HepG2 (cell line): Measurements from ENCODE around the gene HOXB6. TPM values are rescaled to one million over a fixed set of nuclear protein-coding genes. Genes with fewer than 3 reads are reported as not detected.

Experiments used
- ATAC-seq: fragments of 200-7000 bp; cut with Tn5 transposase; 3 replicates; pipeline ENCODE4 v1.9.1; 2020; ENCODE audit warnings: mild to moderate bottlenecking, moderate library complexity
- BruUV-seq: library from RNA; stranded (reverse); fragments of 400-500 nt; replicated peaks from 2 replicates; lab custom pipeline; 2021; lab: Mats Ljungman, UMichigan
- CTCF ChIA-PET: fragments of 300-600 bp; formaldehyde crosslinking; extraction: SDS; loops from one replicate; lab custom pipeline; 2021; ENCODE audit warnings: low total read pairs, inconsistent platforms, low intra/inter-chr PET ratio; lab: Yijun Ruan, JAX
- POLR2A ChIA-PET: fragments of 350-600 bp; sonication (Branson Sonifier 250); formaldehyde crosslinking; loops from one replicate; lab custom pipeline; 2020; ENCODE audit warnings: antibody characterized with exemption, inconsistent platforms; lab: Yijun Ruan, JAX
- DNase-seq: peaks from one replicate; pipeline ENCODE4 v3.0.0-alpha.2; 2015; ENCODE audit warnings: low spot score
- FAIRE-seq: peaks from 3 replicates; lab custom pipeline; 2011; peaks lifted over from hg19 to GRCh38; lab: Jason Lieb, UNC
- H2AFZ ChIP-seq: one replicate; pipeline ENCODE4 v1.6.1; 2011; ENCODE audit warnings: low read length, inconsistent platforms
- H3K27ac ChIP-seq: fragments of 300-600 bp; 3 replicates; pipeline ENCODE4 v1.8.0; 2011; ENCODE audit warnings: mixed run types, mild to moderate bottlenecking, mixed read lengths, low read length, inconsistent platforms; ENCODE audit not compliant: insufficient read depth; ENCODE audit errors: extremely low read length
- H3K27me3 ChIP-seq, 2 experiments: fragments of 200-600 bp in 1 of 2; 2 replicates in 1 of 2; 3 replicates in 1 of 2; pipeline versions ENCODE4 v1.6.0 to v1.8.0; 2011; ENCODE audit warnings: low read length in 2 of 2, mild to moderate bottlenecking in 2 of 2, moderate library complexity in 2 of 2, inconsistent platforms in 1 of 2; ENCODE audit not compliant: insufficient read depth in 2 of 2, control insufficient read depth in 1 of 2
- H3K36me3 ChIP-seq, 2 experiments: fragments of 200-600 bp in 1 of 2; replicated peaks in 1 of 2; 2 replicates in 1 of 2; 3 replicates in 1 of 2; pipeline versions ENCODE4 v1.5.1 to v1.8.0; 2011; ENCODE audit warnings: low read length in 2 of 2, inconsistent platforms in 1 of 2; ENCODE audit not compliant: insufficient read depth in 2 of 2, control insufficient read depth in 1 of 2
- H3K4me1 ChIP-seq: 2 replicates; pipeline ENCODE4 v1.5.1; 2012; ENCODE audit warnings: low read length, inconsistent platforms; ENCODE audit not compliant: insufficient read depth
- H3K4me2 ChIP-seq: 2 replicates; pipeline ENCODE4 v1.6.0; 2011; ENCODE audit warnings: low read depth, low read length, inconsistent platforms
- H3K4me3 ChIP-seq, 3 experiments: fragments of 200-600 bp in 1 of 3; sonication (generic), shearing (Covaris generic) in 1 of 3; replicated peaks in 1 of 3; 2 replicates each; pipeline ENCODE4 v1.5.1; 2011 to 2016; ENCODE audit warnings: low read length in 3 of 3, inconsistent platforms in 2 of 3, low read depth in 2 of 3, mild to moderate bottlenecking in 2 of 3, control low read depth in 1 of 3, mixed read lengths in 1 of 3; ENCODE audit not compliant: insufficient read depth in 1 of 3
- H3K79me2 ChIP-seq: one replicate; pipeline ENCODE4 v1.6.1; 2011; ENCODE audit warnings: low read length, inconsistent platforms; ENCODE audit not compliant: insufficient read depth
- H3K9ac ChIP-seq: 2 replicates; pipeline ENCODE4 v1.6.0; 2011; ENCODE audit warnings: mild to moderate bottlenecking, low read depth, low read length, inconsistent platforms; ENCODE audit not compliant: insufficient read depth
- H3K9me3 ChIP-seq: 2 replicates; pipeline ENCODE4 v1.5.1; 2012; ENCODE audit warnings: mild to moderate bottlenecking, low read length
- H4K20me1 ChIP-seq: 2 replicates; pipeline ENCODE4 v1.6.0; 2011; ENCODE audit warnings: inconsistent platforms, mild to moderate bottlenecking, low read length, moderate library complexity; ENCODE audit not compliant: insufficient read depth
- CAMTA2 ChIP-seq: sonication (generic); formaldehyde crosslinking; IDR thresholded peaks from 2 replicates; pipeline ENCODE4 v1.4.0; 2020; ENCODE audit warnings: mild to moderate bottlenecking, missing genetic modification reagents, borderline replicate concordance
- GATA4 ChIP-seq: sonication (generic); IDR thresholded peaks from 2 replicates; pipeline ENCODE4 v1.6.1; 2016; ENCODE audit warnings: antibody characterized with exemption, low read depth, borderline replicate concordance
- GMEB2 ChIP-seq: IDR thresholded peaks from 2 replicates; pipeline ENCODE4 v1.6.1; 2016; ENCODE audit warnings: missing biosample characterization, missing genetic modification reagents, low read depth
- HNRNPLL ChIP-seq: fragments of 200-400 bp; formaldehyde crosslinking; IDR thresholded peaks from 2 replicates; pipeline ENCODE4 v1.6.1; 2017; ENCODE audit warnings: mild to moderate bottlenecking, low read depth, low read length; ENCODE audit not compliant: poor library complexity, severe bottlenecking
- MTF2 ChIP-seq: sonication (generic); formaldehyde crosslinking; IDR thresholded peaks from 2 replicates; pipeline ENCODE4 v1.5.0; 2020; ENCODE audit warnings: missing genetic modification reagents, borderline replicate concordance
- NCOA5 ChIP-seq: sonication (generic); formaldehyde crosslinking; IDR thresholded peaks from 2 replicates; pipeline ENCODE4 v1.4.0; 2020; ENCODE audit warnings: missing genetic modification reagents
- SMAD9 ChIP-seq: sonication (generic); formaldehyde crosslinking; IDR thresholded peaks from 2 replicates; pipeline ENCODE4 v1.5.1; 2020; ENCODE audit warnings: mild to moderate bottlenecking, missing genetic modification reagents
- TBX3 ChIP-seq: fragments of 450-650 bp; IDR thresholded peaks from 2 replicates; pipeline ENCODE4 v1.6.1; 2017; ENCODE audit warnings: antibody characterized with exemption, mild to moderate bottlenecking, inconsistent platforms, borderline replicate concordance
- THYN1 ChIP-seq: sonication (generic); formaldehyde crosslinking; IDR thresholded peaks from 2 replicates; pipeline ENCODE4 v1.8.1; 2023; ENCODE audit warnings: low read depth, mild to moderate bottlenecking, moderate library complexity, missing genetic modification reagents, borderline replicate concordance
- ZBTB43 ChIP-seq: sonication (generic); formaldehyde crosslinking; conservative IDR thresholded peaks from 2 replicates; pipeline ENCODE4 v1.4.0; 2020; ENCODE audit warnings: missing genetic modification reagents
- ZBTB46 ChIP-seq: sonication (generic); formaldehyde crosslinking; IDR thresholded peaks from 2 replicates; pipeline ENCODE4 v1.4.0; 2020; ENCODE audit warnings: mild to moderate bottlenecking, missing genetic modification reagents, borderline replicate concordance
- ZNF205 ChIP-seq: IDR thresholded peaks from 2 replicates; pipeline ENCODE4 v1.6.1; 2018; ENCODE audit warnings: missing biosample characterization, missing genetic modification reagents
- ZNF30 ChIP-seq: sonication (generic); formaldehyde crosslinking; IDR thresholded peaks from 2 replicates; pipeline ENCODE4 v1.5.0; 2020; ENCODE audit warnings: mild to moderate bottlenecking, missing genetic modification reagents
- ZNF768 ChIP-seq: sonication (generic); formaldehyde crosslinking; IDR thresholded peaks from 2 replicates; pipeline ENCODE4 v1.4.0; 2020; ENCODE audit warnings: missing genetic modification reagents
- WGBS: methylation state at CpG from one replicate; pipeline ENCODE4 v1.1.6; 2017; ENCODE audit warnings: low lambda C conversion rate; 5-methylcytosine and 5-hydroxymethylcytosine counted together
- in situ Hi-C: cut with HindIII; loops from 2 replicates; pipeline ENCODE4 v1.10.0; 2017; ENCODE audit warnings: low pct_unique_long_range_greater_than_20kb; ENCODE audit not compliant: extremely low pct_ligation_motif_present
- intact Hi-C: fragments of 100-400 bp; cut with micrococcal nuclease; formaldehyde crosslinking; loops from one replicate; pipeline ENCODE4 v1.10.0; 2022; ENCODE audit not compliant: unreplicated experiment
- polyA plus RNA-seq, 8 experiments: library from polyadenylated mRNA; depleted of rRNA in 3 of 8; stranded (reverse) in 7 of 8; unstranded in 1 of 8; fragments of >200 nt; fragmentation: Illumina TruSeq in 4 of 8; extraction: Trizol in 4 of 8; gene quantifications; 2 replicates each; pipeline versions ENCODE4 v1.2.1 to v1.2.3, GENCODE V29; 2011 to 2016; ENCODE audit warnings: low read depth in 4 of 8, missing spikeins in 1 of 8, mixed read lengths in 1 of 8; ENCODE audit not compliant: insufficient read depth in 1 of 8
- total RNA-seq, 5 experiments: library from RNA; depleted of rRNA; stranded (reverse); fragments of >200 nt; fragmentation: Illumina TruSeq; extraction: Trizol; gene quantifications; 2 replicates each; pipeline ENCODE4 v1.2.3, GENCODE V29; 2016; ENCODE audit warnings: low read depth in 1 of 5

HOXB6 gene
- total and polyA plus RNA-seq, 2 of the 13 experiments (the other 11 are each of a cell fraction or from before 2014, with no cell fraction given): not detected

GRCh38 chr17:48613862-48614694, 9.3 kb upstream of the HOXB6 start:
- no peaks in the 10 kb centered on the region for H3K79me2 ChIP-seq
- H3K4me1 ChIP-seq: peaks cover 23% of the 10 kb centered on the region
- BruUV-seq: no TSS peak
- no peak overlapping the region for H3K4me3 ChIP-seq
- no peak for FAIRE-seq
- WGBS: 28% methylated on average over 45 of the region's 55 CpGs
- ChIA-PET POLR2A (no interaction called here), CTCF (no interaction called here)
- ATAC-seq: no peak
- no peak overlapping the region for H3K4me2 ChIP-seq
- H4K20me1 ChIP-seq: peaks cover 6% of the 10 kb centered on the region; the same call in 1 of the 2 replicates
- no peaks in the 10 kb centered on the region for H3K36me3 ChIP-seq
- H3K9ac ChIP-seq: no peak overlapping the region
- intact Hi-C loops: loop anchor here (2.0 kb wide), 1 partner anchor 461 kb away; no protein-coding TSS in a partner anchor
- H3K27me3 ChIP-seq: peaks cover 33 to 97% of the 10 kb centered on the region in 2 experiments
- in situ Hi-C loops: loop anchor here (5.0 kb wide), 1 partner anchor 587 kb away; no protein-coding TSS in a partner anchor
- H3K9me3 ChIP-seq: no peaks in the 10 kb centered on the region
- no peak for DNase-seq
- no peak overlapping the region for H3K27ac ChIP-seq
- H2AFZ ChIP-seq: no peak overlapping the region
- TF ChIP-seq CAMTA2 (no peak), SMAD9 (no peak), MTF2 (CRISPR knock-in tag) (peak; percentile 62; the same call in 1 of the 2 replicates), GATA4 (no peak), ZBTB43 (CRISPR knock-in tag) (no peak), THYN1 (CRISPR knock-in tag) (no peak), ZNF205 (no peak), HNRNPLL (peak; percentile 36), ZBTB46 (CRISPR knock-in tag) (no peak), TBX3 (no peak), ZNF768 (CRISPR knock-in tag) (peak; percentile 35; the same call in 1 of the 2 replicates), NCOA5 (no peak), ZNF30 (CRISPR knock-in tag) (no peak), GMEB2 (CRISPR knock-in tag) (no peak)
